Tibial nerve (tissue), 4 donors: ENCODE data around the gene RABL3. TPM values are rescaled to one million over a fixed set of nuclear protein-coding genes. Genes with fewer than 3 reads are reported as not detected.
"Not testable (repeated sequence)": the region's sequence is repeated elsewhere in the genome, so short reads cannot be mapped to it uniquely, and the experiment has no call there.

ENCODE experiments used
- DNase-seq, 2 donors: peaks; one replicate each; pipeline ENCODE4 v3.0.0-alpha.2; 2019; ENCODE audit warnings: low spot score in 2 of 2
- H3K27ac ChIP-seq, 4 donors: fragments of 200-600 bp; sonication (generic) in 3 of 4; one replicate each; pipeline ENCODE4 v1.5.1; 2017 to 2019; ENCODE audit warnings: mild to moderate bottlenecking in 1 of 4
- H3K27me3 ChIP-seq, 2 donors: fragments of 200-600 bp; sonication (generic) in 1 of 2; one replicate each; pipeline versions ENCODE4 v1.5.1 to v1.6.0; 2017 to 2019
- H3K36me3 ChIP-seq, 3 donors: fragments of 200-600 bp; sonication (generic); one replicate each; pipeline ENCODE4 v1.5.1; 2018 to 2019
- H3K4me1 ChIP-seq, 4 donors: fragments of 200-600 bp; sonication (generic) in 3 of 4; one replicate each; pipeline ENCODE4 v1.5.1; 2017 to 2019
- H3K4me3 ChIP-seq, 4 donors: fragments of 200-600 bp; sonication (generic) in 3 of 4; one replicate each; pipeline ENCODE4 v1.5.1; 2017 to 2019; ENCODE audit warnings: mild to moderate bottlenecking in 1 of 4, moderate library complexity in 1 of 4
- H3K9me3 ChIP-seq, 4 donors: fragments of 200-600 bp; sonication (generic) in 3 of 4; one replicate each; pipeline ENCODE4 v1.5.1; 2017 to 2019
- CTCF ChIP-seq, 5 experiments: fragments of 200-600 bp in 3 of 5; fragments of 450-650 bp in 2 of 5; sonication (generic) in 3 of 5; IDR thresholded peaks; one replicate each; pipeline ENCODE4 v1.5.1; 2016 to 2019; ENCODE audit warnings: antibody characterized with exemption in 5 of 5, mild to moderate bottlenecking in 3 of 5, moderate library complexity in 2 of 5
- EP300 ChIP-seq, 2 donors: sonication (generic); formaldehyde crosslinking; IDR thresholded peaks; one replicate each; pipeline ENCODE4 v1.6.1; 2017; ENCODE audit warnings: antibody characterized with exemption in 2 of 2, mild to moderate bottlenecking in 1 of 2
- POLR2A ChIP-seq, 2 donors: fragments of 450-650 bp; IDR thresholded peaks; one replicate each; pipeline ENCODE4 v1.6.1; 2017; ENCODE audit warnings: antibody characterized with exemption in 2 of 2, mild to moderate bottlenecking in 2 of 2, moderate library complexity in 2 of 2
- WGBS, 2 donors: methylation state at CpG; one replicate each; pipeline ENCODE4 v1.1.5; 2018; 5-methylcytosine and 5-hydroxymethylcytosine counted together
- total RNA-seq, 4 donors: library from RNA; depleted of rRNA; stranded (reverse); fragments of >200 nt; gene quantifications; one replicate each; pipeline ENCODE4 v1.1.0, GENCODE V29; 2016

Gene RABL3
- total RNA-seq, 4 donors from 2014 or later, result 10.8 to 17.6 (median 15.0) TPM

- Histone ChIP-seq H3K27ac (no peak overlapping the region), H3K36me3 (no peaks in the 10 kb centered on the region), H3K27me3 (no peaks in the 10 kb centered on the region), H3K4me3 (no peak overlapping the region), H3K9me3 (no peaks in the 10 kb centered on the region), H3K4me1 (peaks cover 0 to 4% (median 0%) of the 10 kb centered on the region in 4 donors)
- TF ChIP-seq POLR2A (IDR thresholded peaks at IDR 0.05) (no peak), CTCF (IDR thresholded peaks at IDR 0.05) (no peak), EP300 (IDR thresholded peaks at IDR 0.05) (no peak)
- no peak for DNase-seq
- WGBS, 2 donors, result 62 to 67% methylated on average over 4 of the region's 4 CpGs
Observed at GRCh38 chr3:120642368-120642948, 99.9 kb downstream of the RABL3 start.

- H3K4me1 ChIP-seq, result peaks cover 0 to 4% (median 0%) of the 10 kb centered on the region in 4 donors
- no peaks in the 10 kb centered on the region for H3K27me3 ChIP-seq
- WGBS, 2 donors, result 75 to 87% methylated on average over 2 of the region's 2 CpGs
- no peak for DNase-seq
- TF ChIP-seq EP300 (IDR thresholded peaks at IDR 0.05) (no peak), CTCF (IDR thresholded peaks at IDR 0.05) (no peak), POLR2A (IDR thresholded peaks at IDR 0.05) (no peak)
- no peak overlapping the region for H3K4me3 ChIP-seq
- no peaks in the 10 kb centered on the region for H3K9me3 ChIP-seq
- no peaks in the 10 kb centered on the region for H3K36me3 ChIP-seq
- no peak overlapping the region for H3K27ac ChIP-seq
Observed at GRCh38 chr3:120641696-120642246, 100.5 kb downstream of the RABL3 start.

- WGBS, 2 donors, result 57 to 59% methylated on average over 1 of the region's 1 CpG
- no peaks in the 10 kb centered on the region for H3K9me3 ChIP-seq
Observed at GRCh38 chr3:120640231-120640630, 102.1 kb downstream of the RABL3 start.

GRCh38 chr3:120638820-120639219 is 103.5 kb downstream of the RABL3 start:
- not testable (repeated sequence) for H3K4me1 ChIP-seq, DNase-seq, H3K27me3 ChIP-seq, H3K4me3 ChIP-seq, H3K9me3 ChIP-seq, H3K27ac ChIP-seq, H3K36me3 ChIP-seq
- WGBS, 2 donors, result 93 to 96% methylated on average over 4 of the region's 4 CpGs

More at GRCh38 chr3:120640231-120640630, 102.1 kb downstream of the RABL3 start:
- H3K4me1 ChIP-seq, result peaks cover 0 to 3% (median 0%) of the 10 kb centered on the region in 4 donors
- H3K4me3 ChIP-seq, result no peak overlapping the region
- TF ChIP-seq CTCF (IDR thresholded peaks at IDR 0.05), result no peak
- TF ChIP-seq EP300 (IDR thresholded peaks at IDR 0.05), result no peak
- no peak for TF ChIP-seq POLR2A (IDR thresholded peaks at IDR 0.05)
- DNase-seq, result no peak
- H3K27ac ChIP-seq, result no peak overlapping the region
- H3K27me3 ChIP-seq, result no peaks in the 10 kb centered on the region
- no peaks in the 10 kb centered on the region for H3K36me3 ChIP-seq

GRCh38 chr3:120637851-120638559 is 104.3 kb downstream of the RABL3 start:
- Histone ChIP-seq H3K4me1 (no peaks in the 10 kb centered on the region), H3K27me3 (no peaks in the 10 kb centered on the region), H3K36me3 (no peaks in the 10 kb centered on the region), H3K9me3 (no peaks in the 10 kb centered on the region), H3K4me3 (no peak overlapping the region), H3K27ac (no peak overlapping the region)
- DNase-seq, result no peak
- TF ChIP-seq EP300 (IDR thresholded peaks at IDR 0.05) (no peak), POLR2A (IDR thresholded peaks at IDR 0.05) (no peak), CTCF (IDR thresholded peaks at IDR 0.05) (no peak)
- whole genome bisulfite sequencing, 2 donors, result 71 to 81% methylated on average over 6 of the region's 6 CpGs
